Fibroblast of skin of right quadriceps (primary cell): ENCODE data around the gene LRSAM1.

Experiments
- DNase-seq: peaks from one replicate; pipeline ENCODE4 v3.0.0-alpha.2; 2013

The LRSAM1 gene

GRCh38 chr9:127428348-127428747, 23.0 kb upstream of the LRSAM1 start:
- no peak for DNase-seq

- DNase-seq, result no peak
Measured at GRCh38 chr9:127430415-127430814, 20.9 kb upstream of the LRSAM1 start.

- no peak for DNase-seq
Measured at GRCh38 chr9:127437497-127438264, 13.6 kb upstream of the LRSAM1 start.

GRCh38 chr9:127438394-127438793, 12.9 kb upstream of the LRSAM1 start:
- DNase-seq, result no peak

GRCh38 chr9:127444283-127444920, 6.9 kb upstream of the LRSAM1 start:
- no peak for DNase-seq

GRCh38 chr9:127444921-127445850, 6.1 kb upstream of the LRSAM1 start:
- no peak for DNase-seq

GRCh38 chr9:127445851-127446712, 5.2 kb upstream of the LRSAM1 start:
- DNase-seq, result no peak

- DNase-seq, result no peak
Measured at GRCh38 chr9:127446713-127447415, 4.4 kb upstream of the LRSAM1 start.

GRCh38 chr9:127447416-127448111, 3.7 kb upstream of the LRSAM1 start:
- no peak for DNase-seq

GRCh38 chr9:127448112-127448805, 3.1 kb upstream of the LRSAM1 start:
- DNase-seq, result no peak

GRCh38 chr9:127449332-127449966, 1.9 kb upstream of the LRSAM1 start:
- DNase-seq, result no peak

GRCh38 chr9:127450243-127450760, 1.0 kb upstream of the LRSAM1 start:
- no peak for DNase-seq

- no peak for DNase-seq
Measured at GRCh38 chr9:127451608-127451857, 223 bp downstream of the LRSAM1 start.

GRCh38 chr9:127451858-127452656, 747 bp downstream of the LRSAM1 start:
- peak; percentile 44 for DNase-seq

- DNase-seq, result no peak
Measured at GRCh38 chr9:127452691-127453090, 1.4 kb downstream of the LRSAM1 start.

- DNase-seq, result no peak
Measured at GRCh38 chr9:127455324-127455992, 4.1 kb downstream of the LRSAM1 start.

GRCh38 chr9:127457191-127457878, 6.0 kb downstream of the LRSAM1 start:
- no peak for DNase-seq

GRCh38 chr9:127458921-127459320, 7.6 kb downstream of the LRSAM1 start:
- no peak for DNase-seq
